ENCODE measurements around the gene UBE2N.

DNA sequence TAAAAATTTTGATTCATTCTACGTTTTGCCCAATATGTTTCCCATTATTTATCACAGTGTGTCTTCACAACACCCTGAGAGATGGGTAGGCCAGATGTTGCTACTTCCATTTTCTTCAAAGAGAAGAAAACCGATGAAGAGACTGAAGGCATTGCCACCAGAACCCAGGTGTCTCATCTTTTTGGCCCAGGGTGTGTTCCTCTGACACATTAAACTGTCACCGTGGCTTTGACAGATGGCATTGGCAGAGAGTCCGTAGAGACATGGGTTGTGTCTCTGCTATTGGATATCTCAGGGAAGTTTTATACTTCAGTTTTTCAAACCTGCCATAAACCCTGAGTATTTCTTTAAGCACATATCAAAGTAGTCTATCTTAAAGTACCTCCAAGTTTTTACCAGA is 75.3 kb downstream of the UBE2N start:
- TF ChIP-seq POLR2A (IDR thresholded peaks at IDR 0.05; ENCODE audit: low read depth, low read length), result no peak
- no peak for TF ChIP-seq POLR2AphosphoS5 (IDR thresholded peaks at IDR 0.05; ENCODE audit: low read depth, low read length)
- no peak for TF ChIP-seq PAX5 (IDR thresholded peaks at IDR 0.05; ENCODE audit: insufficient read depth, low read length, severe bottlenecking)

Measured in GM12891 (cell line).